NCI-H1048 (cell line): Measurements from ENCODE around the gene STK10.

Experiments
- DNase-seq: peaks from one replicate; lab custom pipeline; 2025; lab: John Stamatoyannopoulos, UW

Gene STK10

GRCh38 chr5:172107571-172107970, 80.5 kb downstream of the STK10 start:
- DNase-seq = no peak

- peak; percentile 16 for DNase-seq
Observed at GRCh38 chr5:172106511-172107356, 81.3 kb downstream of the STK10 start.

- DNase-seq = no peak
Observed at GRCh38 chr5:172105811-172106210, 82.2 kb downstream of the STK10 start.

GRCh38 chr5:172104801-172105701, 83.0 kb downstream of the STK10 start:
- no peak for DNase-seq

- DNase-seq = no peak
Observed at GRCh38 chr5:172104021-172104420, 84.0 kb downstream of the STK10 start.

GRCh38 chr5:172102913-172103626, 85.0 kb downstream of the STK10 start:
- DNase-seq = no peak

- no peak for DNase-seq
Observed at GRCh38 chr5:172102218-172102870, 85.7 kb downstream of the STK10 start.

GRCh38 chr5:172101547-172102217, 86.3 kb downstream of the STK10 start:
- DNase-seq = no peak

GRCh38 chr5:172098883-172099282, 89.1 kb downstream of the STK10 start:
- no peak for DNase-seq

- DNase-seq = no peak
Observed at GRCh38 chr5:172098046-172098445, 90.0 kb downstream of the STK10 start.

GRCh38 chr5:172097356-172097755, 90.7 kb downstream of the STK10 start:
- no peak for DNase-seq

GRCh38 chr5:172096207-172096940, 91.7 kb downstream of the STK10 start:
- no peak for DNase-seq

GRCh38 chr5:172095368-172096206, 92.4 kb downstream of the STK10 start:
- no peak for DNase-seq

- DNase-seq = no peak
Observed at GRCh38 chr5:172093965-172094364, 94.1 kb downstream of the STK10 start.

- DNase-seq = no peak
Observed at GRCh38 chr5:172093559-172093958, 94.5 kb downstream of the STK10 start.

- no peak for DNase-seq
Observed at GRCh38 chr5:172091956-172092732, 95.9 kb downstream of the STK10 start.

- no peak for DNase-seq
Observed at GRCh38 chr5:172090976-172091547, 97.0 kb downstream of the STK10 start.
